ENCODE measurements around the gene PPRC1.
A peak's percentile ranks its signal among the peaks of the same experiment; 100 is the strongest.

Gene PPRC1

DNA sequence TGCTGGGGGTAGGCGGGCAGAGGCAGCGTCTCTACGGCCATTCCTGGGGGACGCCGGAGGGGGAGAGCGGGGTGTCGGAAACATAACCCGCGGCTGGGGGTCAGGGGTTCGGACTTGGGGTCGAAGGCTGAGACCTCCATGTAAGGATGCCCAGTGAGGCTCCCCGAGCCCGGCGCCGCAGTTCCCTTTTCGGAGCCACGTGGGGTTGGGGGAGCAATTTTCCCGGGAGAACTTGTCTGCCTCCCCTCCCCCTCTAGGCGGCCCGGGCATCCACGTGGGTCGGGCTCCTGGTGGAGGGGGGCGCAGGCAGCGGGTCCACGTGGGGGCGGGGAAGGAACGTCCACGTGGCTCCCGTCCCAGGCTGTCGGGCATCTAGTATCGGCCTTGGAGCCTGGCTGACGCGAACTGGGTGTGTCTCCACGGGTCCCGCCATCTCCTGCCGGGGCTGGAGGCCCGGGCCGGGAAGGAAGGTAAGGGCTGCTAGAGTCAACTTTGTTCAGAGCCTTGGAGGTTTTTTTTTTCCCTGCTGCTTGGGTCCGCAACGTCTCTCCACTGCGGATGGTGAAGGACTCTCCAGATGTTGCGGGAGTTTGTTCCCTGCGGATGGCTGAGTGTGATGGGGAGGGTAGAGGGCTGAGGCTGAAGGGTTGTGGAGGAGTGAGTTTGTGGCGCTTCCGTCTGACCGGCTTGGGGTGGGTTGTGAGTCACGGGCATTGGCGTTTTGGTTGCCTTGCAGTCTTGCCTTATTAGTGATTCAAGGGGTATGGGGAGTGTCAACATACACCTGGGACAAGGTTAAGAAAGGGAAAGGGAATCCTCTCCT lies 744 bp downstream of the PPRC1 start:
- Histone ChIP-seq H3K4me1 (ENCODE audit: control insufficient read depth in 1 of 2, insufficient read depth in 2 of 2, low read length in 2 of 2) (peaks cover 0 to 26% of the 10 kb centered on the region in 2 donors), H3K27ac (ENCODE audit: low read length) (peak overlapping the region; percentile 80), H3K9me3 (ENCODE audit: control insufficient read depth in 1 of 2, low read length in 2 of 2) (no peaks in the 10 kb centered on the region), H3K4me3 (ENCODE audit: low read depth in 1 of 2, low read length in 2 of 2) (peak overlapping the region; percentile 92 to 95), H3K36me3 (ENCODE audit: control insufficient read depth in 1 of 2, insufficient read depth in 2 of 2, low read length in 2 of 2) (peaks cover 9 to 16% of the 10 kb centered on the region in 2 donors), H3K27me3 (ENCODE audit: low read depth, low read length) (no peaks in the 10 kb centered on the region)

GRCh38 chr10:102134416-102134815 lies 1.6 kb downstream of the PPRC1 start:
- peak overlapping the region; percentile 92 to 95 for H3K4me3 ChIP-seq (ENCODE audit: low read depth in 1 of 2, low read length in 2 of 2)
- H3K36me3 ChIP-seq (ENCODE audit: control insufficient read depth in 1 of 2, insufficient read depth in 2 of 2, low read length in 2 of 2) = peaks cover 17 to 24% of the 10 kb centered on the region in 2 donors
- no peaks in the 10 kb centered on the region for H3K9me3 ChIP-seq (ENCODE audit: control insufficient read depth in 1 of 2, low read length in 2 of 2)
- H3K4me1 ChIP-seq (ENCODE audit: control insufficient read depth in 1 of 2, insufficient read depth in 2 of 2, low read length in 2 of 2) = peaks cover 0 to 26% of the 10 kb centered on the region in 2 donors
- no peaks in the 10 kb centered on the region for H3K27me3 ChIP-seq (ENCODE audit: low read depth, low read length)
- peak overlapping the region; percentile 74 for H3K27ac ChIP-seq (ENCODE audit: low read length)

DNA sequence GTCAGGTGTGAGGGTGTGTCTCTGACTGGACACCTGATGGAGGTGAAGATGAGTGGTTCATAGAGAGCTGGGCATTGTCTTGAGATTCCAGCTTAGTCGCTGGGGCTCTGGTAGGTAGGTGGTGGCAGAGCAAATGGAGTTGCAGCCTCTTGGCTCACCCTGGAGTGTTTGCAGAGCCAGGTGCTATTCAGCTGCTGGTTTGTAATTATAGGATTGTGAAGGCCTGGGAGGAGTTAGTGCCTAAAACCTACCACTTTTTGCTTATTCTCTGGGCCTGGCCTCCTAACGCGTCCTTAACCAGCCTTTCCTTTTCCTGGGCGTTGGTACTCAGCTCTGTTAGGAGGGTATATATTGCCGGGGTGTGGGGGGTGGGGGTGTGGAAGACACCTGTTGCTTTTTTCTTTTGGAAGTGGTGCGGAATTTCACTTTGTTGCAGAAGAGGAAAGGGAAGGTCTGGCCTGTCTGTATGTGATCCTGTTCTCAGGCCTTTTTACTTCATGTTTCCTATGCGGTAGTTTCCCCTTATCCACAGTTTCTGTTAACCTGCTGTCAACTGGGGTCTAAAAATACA lies 3.2 kb downstream of the PPRC1 start:
- Histone ChIP-seq H3K4me1 (ENCODE audit: control insufficient read depth in 1 of 2, insufficient read depth in 2 of 2, low read length in 2 of 2) (peaks cover 0 to 26% of the 10 kb centered on the region in 2 donors), H3K4me3 (ENCODE audit: low read depth in 1 of 2, low read length in 2 of 2) (no peak overlapping the region), H3K27ac (ENCODE audit: low read length) (no peak overlapping the region), H3K9me3 (ENCODE audit: control insufficient read depth in 1 of 2, low read length in 2 of 2) (no peaks in the 10 kb centered on the region), H3K36me3 (ENCODE audit: control insufficient read depth in 1 of 2, insufficient read depth in 2 of 2, low read length in 2 of 2) (peaks cover 33 to 40% of the 10 kb centered on the region in 2 donors), H3K27me3 (ENCODE audit: low read depth, low read length) (no peaks in the 10 kb centered on the region)

DNA sequence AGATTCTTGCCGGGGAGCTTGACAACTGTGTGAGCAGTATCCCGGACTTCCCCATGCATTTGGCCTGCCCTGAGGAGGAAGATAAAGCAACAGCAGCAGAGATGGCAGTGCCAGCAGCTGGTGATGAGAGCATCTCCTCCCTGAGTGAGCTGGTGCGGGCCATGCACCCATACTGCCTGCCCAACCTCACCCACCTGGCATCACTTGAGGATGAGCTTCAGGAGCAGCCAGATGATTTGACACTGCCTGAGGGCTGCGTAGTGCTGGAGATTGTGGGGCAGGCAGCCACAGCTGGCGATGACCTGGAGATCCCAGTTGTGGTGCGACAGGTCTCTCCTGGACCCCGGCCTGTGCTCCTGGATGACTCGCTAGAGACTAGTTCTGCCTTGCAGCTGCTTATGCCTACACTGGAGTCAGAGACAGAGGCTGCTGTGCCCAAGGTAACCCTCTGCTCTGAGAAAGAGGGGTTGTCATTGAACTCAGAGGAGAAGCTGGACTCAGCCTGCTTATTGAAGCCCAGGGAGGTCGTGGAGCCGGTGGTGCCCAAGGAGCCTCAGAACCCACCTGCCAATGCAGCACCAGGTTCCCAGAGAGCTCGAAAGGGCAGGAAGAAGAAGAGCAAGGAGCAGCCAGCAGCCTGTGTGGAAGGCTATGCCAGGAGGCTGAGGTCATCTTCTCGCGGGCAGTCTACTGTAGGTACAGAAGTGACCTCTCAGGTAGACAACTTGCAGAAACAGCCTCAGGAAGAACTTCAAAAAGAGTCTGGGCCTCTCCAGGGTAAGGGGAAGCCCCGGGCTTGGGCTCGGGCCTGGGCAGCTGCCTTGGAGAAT lies 6.7 kb downstream of the PPRC1 start:
- no peaks in the 10 kb centered on the region for H3K27me3 ChIP-seq (ENCODE audit: low read depth, low read length)
- H3K4me1 ChIP-seq (ENCODE audit: control insufficient read depth in 1 of 2, insufficient read depth in 2 of 2, low read length in 2 of 2) = peaks cover 0 to 18% of the 10 kb centered on the region in 2 donors
- peaks cover 55 to 56% of the 10 kb centered on the region in 2 donors for H3K36me3 ChIP-seq (ENCODE audit: control insufficient read depth in 1 of 2, insufficient read depth in 2 of 2, low read length in 2 of 2)
- no peaks in the 10 kb centered on the region for H3K9me3 ChIP-seq (ENCODE audit: control insufficient read depth in 1 of 2, low read length in 2 of 2)
- no peak overlapping the region for H3K4me3 ChIP-seq (ENCODE audit: low read depth in 1 of 2, low read length in 2 of 2)
- H3K27ac ChIP-seq (ENCODE audit: low read length) = no peak overlapping the region

DNA sequence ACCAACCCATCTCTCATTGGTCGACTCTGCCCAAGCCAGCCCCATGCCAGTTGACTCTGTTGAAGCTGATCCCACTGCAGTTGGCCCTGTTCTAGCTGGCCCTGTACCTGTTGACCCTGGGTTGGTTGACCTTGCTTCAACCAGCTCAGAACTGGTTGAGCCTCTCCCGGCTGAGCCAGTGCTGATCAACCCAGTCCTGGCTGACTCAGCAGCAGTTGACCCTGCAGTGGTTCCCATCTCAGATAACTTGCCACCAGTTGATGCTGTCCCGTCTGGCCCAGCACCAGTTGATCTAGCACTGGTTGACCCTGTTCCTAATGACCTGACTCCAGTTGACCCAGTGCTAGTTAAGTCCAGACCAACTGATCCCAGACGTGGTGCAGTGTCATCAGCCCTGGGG lies 7.4 kb downstream of the PPRC1 start:
- Histone ChIP-seq H3K36me3 (ENCODE audit: control insufficient read depth in 1 of 2, insufficient read depth in 2 of 2, low read length in 2 of 2) (peaks cover 61 to 63% of the 10 kb centered on the region in 2 donors), H3K4me1 (ENCODE audit: control insufficient read depth in 1 of 2, insufficient read depth in 2 of 2, low read length in 2 of 2) (peaks cover 0 to 11% of the 10 kb centered on the region in 2 donors), H3K27ac (ENCODE audit: low read length) (no peak overlapping the region), H3K4me3 (ENCODE audit: low read depth in 1 of 2, low read length in 2 of 2) (no peak overlapping the region), H3K27me3 (ENCODE audit: low read depth, low read length) (no peaks in the 10 kb centered on the region), H3K9me3 (ENCODE audit: control insufficient read depth in 1 of 2, low read length in 2 of 2) (no peaks in the 10 kb centered on the region)

GRCh38 chr10:102140913-102141540 lies 8.2 kb downstream of the PPRC1 start:
- Histone ChIP-seq H3K36me3 (ENCODE audit: control insufficient read depth in 1 of 2, insufficient read depth in 2 of 2, low read length in 2 of 2) (peaks cover 61 to 66% of the 10 kb centered on the region in 2 donors), H3K4me3 (ENCODE audit: low read depth in 1 of 2, low read length in 2 of 2) (no peak overlapping the region), H3K27ac (ENCODE audit: low read length) (no peak overlapping the region), H3K9me3 (ENCODE audit: control insufficient read depth in 1 of 2, low read length in 2 of 2) (no peaks in the 10 kb centered on the region), H3K27me3 (ENCODE audit: low read depth, low read length) (no peaks in the 10 kb centered on the region), H3K4me1 (ENCODE audit: control insufficient read depth in 1 of 2, insufficient read depth in 2 of 2, low read length in 2 of 2) (peaks cover 0 to 5% of the 10 kb centered on the region in 2 donors)

GRCh38 chr10:102141583-102142107 lies 8.8 kb downstream of the PPRC1 start:
- Histone ChIP-seq H3K4me3 (ENCODE audit: low read depth in 1 of 2, low read length in 2 of 2) (no peak overlapping the region), H3K27me3 (ENCODE audit: low read depth, low read length) (no peaks in the 10 kb centered on the region), H3K4me1 (ENCODE audit: control insufficient read depth in 1 of 2, insufficient read depth in 2 of 2, low read length in 2 of 2) (peaks cover 0 to 3% of the 10 kb centered on the region in 2 donors), H3K36me3 (ENCODE audit: control insufficient read depth in 1 of 2, insufficient read depth in 2 of 2, low read length in 2 of 2) (peaks cover 64 to 72% of the 10 kb centered on the region in 2 donors), H3K27ac (ENCODE audit: low read length) (no peak overlapping the region), H3K9me3 (ENCODE audit: control insufficient read depth in 1 of 2, low read length in 2 of 2) (no peaks in the 10 kb centered on the region)

DNA sequence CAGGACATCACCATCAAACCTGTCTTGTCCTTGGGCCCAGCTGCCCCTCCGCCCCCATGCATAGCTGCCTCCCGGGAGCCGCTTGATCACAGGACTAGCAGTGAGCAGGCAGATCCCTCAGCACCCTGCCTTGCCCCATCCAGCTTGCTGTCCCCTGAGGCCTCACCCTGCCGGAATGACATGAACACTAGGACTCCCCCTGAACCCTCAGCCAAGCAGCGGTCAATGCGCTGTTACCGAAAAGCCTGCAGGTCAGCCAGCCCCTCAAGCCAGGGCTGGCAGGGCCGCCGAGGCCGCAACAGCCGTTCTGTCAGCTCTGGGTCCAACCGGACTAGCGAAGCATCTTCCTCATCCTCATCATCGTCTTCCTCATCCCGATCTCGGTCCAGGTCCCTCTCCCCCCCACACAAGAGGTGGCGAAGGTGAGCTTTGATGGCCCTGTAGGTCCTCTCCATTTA lies 14.2 kb downstream of the PPRC1 start:
- Histone ChIP-seq H3K36me3 (ENCODE audit: control insufficient read depth in 1 of 2, insufficient read depth in 2 of 2, low read length in 2 of 2) (peaks cover 52 to 65% of the 10 kb centered on the region in 2 donors), H3K27me3 (ENCODE audit: low read depth, low read length) (no peaks in the 10 kb centered on the region), H3K4me3 (ENCODE audit: low read depth in 1 of 2, low read length in 2 of 2) (no peak overlapping the region), H3K27ac (ENCODE audit: low read length) (no peak overlapping the region), H3K4me1 (ENCODE audit: control insufficient read depth in 1 of 2, insufficient read depth in 2 of 2, low read length in 2 of 2) (peaks cover 0 to 5% of the 10 kb centered on the region in 2 donors), H3K9me3 (ENCODE audit: control insufficient read depth in 1 of 2, low read length in 2 of 2) (no peaks in the 10 kb centered on the region)

DNA sequence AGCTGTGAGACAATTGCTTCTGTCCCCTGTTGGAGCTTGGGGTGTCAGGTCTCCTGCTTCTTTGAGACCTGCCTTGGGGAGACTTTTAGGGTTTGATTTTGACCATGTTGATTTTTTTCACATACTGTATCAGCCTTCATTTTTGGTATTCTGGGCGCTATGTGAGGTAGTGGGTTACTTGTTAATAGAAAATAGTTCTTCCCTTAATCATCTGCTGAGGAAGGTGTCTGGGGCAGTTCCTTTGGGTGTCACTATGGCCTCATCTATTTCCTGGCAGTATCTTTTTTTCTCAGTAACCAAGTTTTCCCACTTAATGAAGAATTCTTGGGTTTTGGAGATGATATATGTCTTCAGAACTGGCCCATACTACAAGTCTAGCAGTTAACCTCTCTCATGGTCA lies 14.7 kb downstream of the PPRC1 start:
- Histone ChIP-seq H3K27me3 (ENCODE audit: low read depth, low read length) (no peaks in the 10 kb centered on the region), H3K36me3 (ENCODE audit: control insufficient read depth in 1 of 2, insufficient read depth in 2 of 2, low read length in 2 of 2) (peaks cover 52 to 68% of the 10 kb centered on the region in 2 donors), H3K4me1 (ENCODE audit: control insufficient read depth in 1 of 2, insufficient read depth in 2 of 2, low read length in 2 of 2) (peaks cover 0 to 5% of the 10 kb centered on the region in 2 donors), H3K9me3 (ENCODE audit: control insufficient read depth in 1 of 2, low read length in 2 of 2) (no peaks in the 10 kb centered on the region), H3K27ac (ENCODE audit: low read length) (no peak overlapping the region), H3K4me3 (ENCODE audit: low read depth in 1 of 2, low read length in 2 of 2) (no peak overlapping the region)

GRCh38 chr10:102148275-102148674 lies 15.4 kb downstream of the PPRC1 start:
- H3K27ac ChIP-seq (ENCODE audit: low read length) = no peak overlapping the region
- H3K36me3 ChIP-seq (ENCODE audit: control insufficient read depth in 1 of 2, insufficient read depth in 2 of 2, low read length in 2 of 2) = peaks cover 48 to 65% of the 10 kb centered on the region in 2 donors
- no peaks in the 10 kb centered on the region for H3K27me3 ChIP-seq (ENCODE audit: low read depth, low read length)
- no peaks in the 10 kb centered on the region for H3K9me3 ChIP-seq (ENCODE audit: control insufficient read depth in 1 of 2, low read length in 2 of 2)
- H3K4me1 ChIP-seq (ENCODE audit: control insufficient read depth in 1 of 2, insufficient read depth in 2 of 2, low read length in 2 of 2) = peaks cover 5 to 6% of the 10 kb centered on the region in 2 donors
- no peak overlapping the region for H3K4me3 ChIP-seq (ENCODE audit: low read depth in 1 of 2, low read length in 2 of 2)
